Retinal pigment epithelial cell (primary cell): ENCODE data around the gene CA14.

Source experiments
- DNase-seq: peaks from one replicate; pipeline ENCODE4 v3.0.0-alpha.2; 2010; ENCODE audit warnings: low read depth
- H3K4me3 ChIP-seq: 2 replicates; pipeline ENCODE4 v1.5.1; 2011; ENCODE audit warnings: mild to moderate bottlenecking, low read length, control low read depth, moderate library complexity
- CTCF ChIP-seq: conservative IDR thresholded peaks from 2 replicates; pipeline ENCODE4 v1.5.1; 2011; ENCODE audit warnings: low read depth, low read length, control low read depth, inconsistent platforms

Gene CA14

DNA sequence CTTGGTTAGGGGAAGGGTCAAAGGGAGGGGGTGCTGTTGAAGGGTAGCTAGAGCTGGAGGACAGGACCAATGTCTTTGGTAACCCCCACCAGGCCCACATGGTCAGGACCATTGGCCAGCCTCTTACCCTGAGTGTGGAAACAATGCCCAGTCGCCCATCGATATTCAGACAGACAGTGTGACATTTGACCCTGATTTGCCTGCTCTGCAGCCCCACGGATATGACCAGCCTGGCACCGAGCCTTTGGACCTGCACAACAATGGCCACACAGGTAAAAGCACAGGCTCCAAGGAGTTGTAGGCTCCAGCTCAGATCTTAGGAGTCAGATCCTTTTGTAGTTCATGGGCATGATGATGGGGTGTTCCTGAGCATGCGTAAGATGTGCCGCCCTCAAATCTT, 3.8 kb downstream of the CA14 start:
- no peak overlapping the region for H3K4me3 ChIP-seq
- no peak for TF ChIP-seq CTCF
- no peak for DNase-seq

DNA sequence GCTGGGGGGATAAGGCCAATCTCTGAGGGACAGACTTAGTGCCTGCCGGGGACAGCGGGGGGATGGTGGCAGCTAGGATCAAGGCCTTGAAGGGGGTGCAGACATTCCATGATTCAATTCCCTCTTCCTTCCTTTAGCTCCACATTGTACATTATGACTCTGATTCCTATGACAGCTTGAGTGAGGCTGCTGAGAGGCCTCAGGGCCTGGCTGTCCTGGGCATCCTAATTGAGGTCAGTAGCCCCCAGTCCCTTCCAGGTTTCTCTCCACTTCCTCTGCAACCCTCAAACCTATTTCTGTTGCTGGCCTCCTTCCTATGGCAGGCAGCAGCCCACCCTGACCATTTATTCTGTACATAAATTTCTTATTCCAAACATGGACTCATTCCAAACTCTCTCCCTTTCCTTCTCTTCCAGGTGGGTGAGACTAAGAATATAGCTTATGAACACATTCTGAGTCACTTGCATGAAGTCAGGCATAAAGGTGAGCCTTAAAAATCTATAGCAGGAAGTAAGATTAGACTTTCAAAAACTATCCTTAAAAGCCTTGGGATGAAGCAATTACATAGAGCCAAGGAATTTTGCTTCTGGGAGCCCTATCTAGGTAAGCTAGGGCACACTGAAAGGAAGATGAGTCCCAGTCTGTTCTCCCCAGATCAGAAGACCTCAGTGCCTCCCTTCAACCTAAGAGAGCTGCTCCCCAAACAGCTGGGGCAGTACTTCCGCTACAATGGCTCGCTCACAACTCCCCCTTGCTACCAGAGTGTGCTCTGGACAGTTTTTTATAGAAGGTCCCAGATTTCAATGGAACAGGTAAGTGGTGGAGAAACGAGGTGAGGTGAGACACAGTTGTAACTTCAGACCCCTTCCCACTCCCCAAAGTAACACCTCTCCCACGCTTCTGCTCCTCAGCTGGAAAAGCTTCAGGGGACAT, 5.1 kb downstream of the CA14 start:
- H3K4me3 ChIP-seq = no peak overlapping the region
- no peak for TF ChIP-seq CTCF
- no peak for DNase-seq

DNA sequence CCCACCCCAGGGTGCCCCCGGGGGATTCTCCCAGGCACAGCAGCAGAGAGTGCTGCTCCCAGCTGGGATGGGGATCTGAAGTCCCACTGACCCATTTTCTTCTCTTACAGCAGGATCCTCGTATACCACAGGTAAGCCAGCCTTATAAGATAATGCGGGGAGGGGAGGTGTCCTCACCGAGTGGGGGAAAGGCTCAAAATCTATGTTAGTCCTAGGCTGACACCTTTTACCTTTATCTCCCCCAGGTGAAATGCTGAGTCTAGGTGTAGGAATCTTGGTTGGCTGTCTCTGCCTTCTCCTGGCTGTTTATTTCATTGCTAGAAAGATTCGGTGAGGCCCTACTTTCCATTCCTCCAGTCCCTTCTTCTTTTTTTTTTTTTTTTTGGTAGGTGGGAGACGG, 6.0 kb downstream of the CA14 start:
- DNase-seq = no peak
- TF ChIP-seq CTCF = no peak
- no peak overlapping the region for H3K4me3 ChIP-seq

DNA sequence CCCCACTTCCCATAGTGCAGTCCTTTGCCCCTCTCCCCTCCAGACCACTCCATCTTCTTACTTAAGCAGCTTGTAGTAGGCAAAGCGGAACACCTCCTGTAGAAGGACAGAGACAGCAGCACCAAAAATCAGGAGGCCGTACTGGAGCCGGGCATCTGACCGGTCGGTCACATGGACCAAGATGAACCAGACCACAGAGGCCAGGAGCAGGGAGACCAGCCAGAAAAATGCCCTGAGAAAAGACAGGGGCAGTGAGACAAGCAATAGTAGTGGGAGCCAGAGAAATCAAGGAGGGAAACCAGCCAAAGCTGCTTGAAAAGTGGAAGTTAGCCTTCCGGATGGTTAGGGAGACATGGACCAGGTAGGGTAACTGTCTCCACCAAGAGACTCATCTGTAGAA, 10.3 kb downstream of the CA14 start:
- TF ChIP-seq CTCF = no peak
- DNase-seq = no peak
- H3K4me3 ChIP-seq = peak overlapping the region; percentile 94

DNA sequence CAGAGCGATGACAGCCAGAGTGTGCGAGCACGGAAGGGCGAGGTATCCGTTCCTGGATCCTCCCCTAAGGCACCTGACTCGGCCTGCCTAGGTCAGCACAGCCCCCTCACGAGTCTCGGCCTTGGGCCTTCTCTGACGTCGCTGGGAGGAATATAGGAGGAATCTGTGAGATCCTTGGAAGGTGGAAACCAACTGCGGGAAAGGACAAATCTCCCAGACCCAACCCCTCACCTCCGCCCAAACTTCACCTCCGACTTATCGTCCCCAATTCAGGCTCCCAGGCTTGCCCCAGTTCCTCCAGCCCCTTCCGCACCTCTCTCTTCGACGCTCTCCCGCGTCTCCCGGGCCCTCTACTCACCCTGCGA, 10.7 kb downstream of the CA14 start:
- H3K4me3 ChIP-seq = peak overlapping the region; percentile 94
- no peak for TF ChIP-seq CTCF
- DNase-seq = no peak

DNA sequence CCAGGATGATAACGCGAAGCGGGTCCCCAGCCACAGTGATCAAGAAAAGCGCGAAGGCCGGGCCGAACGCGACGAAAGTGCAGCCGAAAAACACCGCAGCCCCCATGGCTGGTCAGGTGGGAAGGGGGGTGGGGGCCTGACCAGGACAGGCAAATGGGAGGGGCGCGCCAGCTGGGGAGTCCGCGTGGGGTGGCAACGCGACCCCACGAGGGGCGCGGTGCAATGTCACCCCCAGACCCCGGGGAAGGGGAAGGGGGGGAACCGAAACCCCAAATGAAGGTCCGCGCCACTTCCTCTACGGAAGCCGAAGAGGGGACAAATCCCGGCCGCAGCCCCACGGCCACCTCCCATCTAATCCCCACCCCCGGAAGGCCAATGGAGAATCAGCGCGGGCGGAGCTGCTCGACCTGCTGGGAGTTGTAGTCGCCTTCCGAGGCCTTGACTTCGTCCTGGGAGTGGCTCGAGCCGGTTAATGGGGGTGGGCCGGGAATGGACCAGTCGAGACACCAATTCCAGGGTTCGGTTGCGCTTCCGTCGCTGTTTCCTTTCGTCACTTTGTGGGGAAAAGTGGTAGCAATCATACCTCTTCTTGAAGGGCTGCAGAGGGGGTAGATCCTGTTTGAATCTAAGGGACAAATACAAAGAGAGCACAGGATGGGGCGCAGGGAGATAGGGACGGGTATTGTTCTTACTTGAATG, 11.3 kb downstream of the CA14 start, which contains the start of gene APH1A:
TSS of gene APH1A (minus strand) at position 312 of the 699 bp plus-strand sequence. CDS start at position 106, 206 bp downstream.
- no peak for TF ChIP-seq CTCF
- peak; percentile 89 for DNase-seq
- peak within 1 kb of the TSS; percentile 94 for H3K4me3 ChIP-seq
